ENCODE results near the gene FMN1. TPM values are rescaled to one million over a fixed set of nuclear protein-coding genes. Genes with fewer than 3 reads are reported as not detected.

FMN1 gene
- polyA plus RNA-seq, 1 donor from 2014 or later, result 0.40 TPM

GRCh38 chr15:32757426-32757825 lies 437.1 kb downstream of the FMN1 start:
- Histone ChIP-seq H3K9ac (ENCODE audit: low read length) (no peak overlapping the region), H3K79me2 (replicated peaks; ENCODE audit: insufficient read depth, low read length) (no peaks in the 10 kb centered on the region), H3K27me3 (ENCODE audit: insufficient read depth, low read depth, low read length) (no peaks in the 10 kb centered on the region), H3K9me2 (ENCODE audit: insufficient read depth, low read length) (no peaks in the 10 kb centered on the region), H3K4me3 (ENCODE audit: low read length) (no peak overlapping the region), H2AFZ (ENCODE audit: low read depth, low read length) (no peak overlapping the region), H3K9me3 (ENCODE audit: low read length) (no peaks in the 10 kb centered on the region), H3K27ac (ENCODE audit: low read length) (no peak overlapping the region), H4K20me1 (ENCODE audit: insufficient read depth) (no peaks in the 10 kb centered on the region), H3K4me2 (ENCODE audit: low read length) (no peak overlapping the region), H3F3A (ENCODE audit: insufficient read depth, low read length, poor library complexity, severe bottlenecking) (no peaks in the 10 kb centered on the region), H3K36me3 (ENCODE audit: insufficient read depth, low read length) (no peaks in the 10 kb centered on the region)
- TF ChIP-seq POLR2AphosphoS5 (IDR thresholded peaks at IDR 0.05) (no peak), MXI1 (conservative IDR thresholded peaks at IDR 0.05; ENCODE audit: poor library complexity, severe bottlenecking) (no peak), RAD21 (conservative IDR thresholded peaks at IDR 0.05) (no peak), CTCF (IDR thresholded peaks at IDR 0.05; ENCODE audit: poor library complexity, severe bottlenecking) (no peak), EP300 (conservative IDR thresholded peaks at IDR 0.05; ENCODE audit: poor library complexity, severe bottlenecking) (no peak), SMC3 (conservative IDR thresholded peaks at IDR 0.05; ENCODE audit: poor library complexity) (no peak), REST (IDR thresholded peaks at IDR 0.05; ENCODE audit: borderline replicate concordance) (no peak), EZH2 (IDR thresholded peaks at IDR 0.05; ENCODE audit: borderline replicate concordance, insufficient read depth, low read length, poor library complexity, severe bottlenecking) (no peak), TAF1 (IDR thresholded peaks at IDR 0.05; ENCODE audit: low read depth) (no peak)

GRCh38 chr15:32750979-32751378 lies 443.5 kb downstream of the FMN1 start:
- H3K4me3 ChIP-seq (ENCODE audit: low read length), result no peak overlapping the region
- no peak for TF ChIP-seq POLR2AphosphoS5 (IDR thresholded peaks at IDR 0.05)
- no peak for TF ChIP-seq EP300 (conservative IDR thresholded peaks at IDR 0.05; ENCODE audit: poor library complexity, severe bottlenecking)
- TF ChIP-seq CTCF (IDR thresholded peaks at IDR 0.05; ENCODE audit: poor library complexity, severe bottlenecking), result no peak
- no peak for TF ChIP-seq SMC3 (conservative IDR thresholded peaks at IDR 0.05; ENCODE audit: poor library complexity)
- no peak for TF ChIP-seq EZH2 (IDR thresholded peaks at IDR 0.05; ENCODE audit: borderline replicate concordance, insufficient read depth, low read length, poor library complexity, severe bottlenecking)
- TF ChIP-seq RAD21 (conservative IDR thresholded peaks at IDR 0.05), result no peak
- TF ChIP-seq TAF1 (IDR thresholded peaks at IDR 0.05; ENCODE audit: low read depth), result no peak
- no peak for TF ChIP-seq REST (IDR thresholded peaks at IDR 0.05; ENCODE audit: borderline replicate concordance)
- TF ChIP-seq MXI1 (conservative IDR thresholded peaks at IDR 0.05; ENCODE audit: poor library complexity, severe bottlenecking), result no peak

More at GRCh38 chr15:32750979-32751378, 443.5 kb downstream of the FMN1 start:
- Histone ChIP-seq H3K27ac (ENCODE audit: low read length) (no peak overlapping the region), H2AFZ (ENCODE audit: low read depth, low read length) (no peak overlapping the region), H4K20me1 (ENCODE audit: insufficient read depth) (no peaks in the 10 kb centered on the region), H3K36me3 (ENCODE audit: insufficient read depth, low read length) (no peaks in the 10 kb centered on the region), H3K27me3 (ENCODE audit: insufficient read depth, low read depth, low read length) (no peaks in the 10 kb centered on the region), H3K9me2 (ENCODE audit: insufficient read depth, low read length) (no peaks in the 10 kb centered on the region), H3K9ac (ENCODE audit: low read length) (no peak overlapping the region), H3K9me3 (ENCODE audit: low read length) (no peaks in the 10 kb centered on the region), H3K79me2 (replicated peaks; ENCODE audit: insufficient read depth, low read length) (no peaks in the 10 kb centered on the region), H3F3A (ENCODE audit: insufficient read depth, low read length, poor library complexity, severe bottlenecking) (no peaks in the 10 kb centered on the region), H3K4me2 (ENCODE audit: low read length) (no peak overlapping the region)
